MCF 10A (cell line): Measurements from ENCODE around the gene ITIH2. TPM values are rescaled to one million over a fixed set of nuclear protein-coding genes. Genes with fewer than 3 reads are reported as not detected.
A peak's percentile ranks its signal among the peaks of the same experiment; 100 is the strongest.
"Not testable (repeated sequence)": the region's sequence is repeated elsewhere in the genome, so short reads cannot be mapped to it uniquely, and the experiment has no call there.

ENCODE experiments used
- BruUV-seq: library from RNA; stranded (reverse); fragments of 400-500 nt; replicated peaks from 2 replicates; lab custom pipeline; 2021; lab: Mats Ljungman, UMichigan
- CTCF ChIA-PET: fragments of 300-600 bp; sonication (Branson Sonifier 250); formaldehyde crosslinking; extraction: SDS; loops from one replicate; lab custom pipeline; 2021; ENCODE audit warnings: antibody characterized with exemption, inconsistent platforms; lab: Yijun Ruan, JAX
- POLR2A ChIA-PET: fragments of 300-600, 350-650 bp; sonication (Branson Sonifier 250); formaldehyde crosslinking; extraction: SDS; loops from one replicate; lab custom pipeline; 2020; ENCODE audit warnings: antibody characterized with exemption, inconsistent platforms; lab: Yijun Ruan, JAX
- DNase-seq: peaks from one replicate; pipeline ENCODE4 v3.0.0-alpha.2; 2018; ENCODE audit not compliant: unreplicated experiment
- H3K27ac Mint-ChIP-seq: one replicate; pipeline ENCODE4 v1.8.0; 2022; ENCODE audit warnings: mild to moderate bottlenecking, low read depth, mixed read lengths; ENCODE audit not compliant: unreplicated experiment
- H3K27me3 Mint-ChIP-seq: one replicate; pipeline ENCODE4 v1.8.0; 2022; ENCODE audit warnings: mixed read lengths; ENCODE audit not compliant: insufficient read depth, unreplicated experiment
- H3K36me3 Mint-ChIP-seq: one replicate; pipeline ENCODE4 v1.8.0; 2022; ENCODE audit warnings: mild to moderate bottlenecking, moderate library complexity, mixed read lengths; ENCODE audit not compliant: insufficient read depth, unreplicated experiment
- H3K4me1 Mint-ChIP-seq: one replicate; pipeline ENCODE4 v1.8.0; 2022; ENCODE audit warnings: mixed read lengths; ENCODE audit not compliant: insufficient read depth, unreplicated experiment
- H3K4me3 Mint-ChIP-seq: one replicate; pipeline ENCODE4 v1.8.0; 2022; ENCODE audit warnings: mild to moderate bottlenecking, moderate library complexity, mixed read lengths; ENCODE audit not compliant: unreplicated experiment
- H3K9me3 Mint-ChIP-seq: one replicate; pipeline ENCODE4 v1.8.0; 2022; ENCODE audit warnings: mixed read lengths; ENCODE audit not compliant: unreplicated experiment
- intact Hi-C: fragments of 100-400 bp; cut with micrococcal nuclease; formaldehyde crosslinking; loops from 2 replicates; pipeline ENCODE4 v1.14.1; 2022
- total RNA-seq: library from RNA; stranded (reverse); gene quantifications from 2 replicates; pipeline ENCODE4 v1.2.3, GENCODE V29; 2022
- TF ChIP-seq, protein P1 (sequence below): fragments of 200-600 bp; IDR thresholded peaks from one replicate; pipeline ENCODE4 v1.8.0; 2022; ENCODE audit warnings: antibody characterized with exemption, mild to moderate bottlenecking; ENCODE audit not compliant: unreplicated experiment

Gene ITIH2
- total RNA-seq, 1 experiment from 2014 or later, result not detected

DNA sequence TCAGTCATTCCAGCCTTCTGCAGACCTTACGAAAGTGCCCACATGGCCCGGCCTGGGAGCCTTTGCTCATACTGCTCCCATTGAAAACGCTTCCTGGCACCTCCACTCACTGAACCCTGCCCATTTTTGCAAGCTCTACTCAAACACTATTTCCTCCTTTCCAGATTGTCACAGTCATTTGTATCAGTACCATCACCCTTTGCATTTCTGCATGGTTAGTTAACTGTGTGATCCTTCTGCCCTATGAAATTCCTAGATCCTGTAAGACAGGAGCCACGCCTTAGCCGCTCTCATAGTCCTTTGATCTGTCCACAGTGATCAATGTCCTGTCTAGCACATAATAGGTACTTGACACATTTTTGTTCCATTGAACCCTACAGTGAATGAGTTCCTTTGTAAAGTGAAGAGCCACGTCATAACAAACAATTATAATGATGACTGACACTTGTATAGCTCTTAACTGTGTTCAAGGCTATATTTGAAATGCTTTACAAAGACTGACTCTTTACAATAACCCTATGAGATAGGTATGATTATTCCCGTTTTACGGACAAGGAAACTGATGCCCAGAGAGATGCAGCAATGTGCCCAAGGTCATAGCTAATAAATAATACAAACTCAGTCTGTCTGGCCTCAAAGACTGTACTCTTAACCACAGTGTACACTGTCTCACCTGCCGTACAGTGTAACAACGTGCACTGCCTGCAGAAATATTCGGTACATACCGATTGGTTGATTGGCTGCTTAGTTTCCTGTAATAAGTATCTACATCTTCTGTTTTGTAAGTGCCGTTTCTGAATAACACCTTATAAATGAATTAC lies 16.6 kb upstream of the ITIH2 start:
- Mint-ChIP-seq H3K4me1 (peaks cover 12% of the 10 kb centered on the region), H3K9me3 (peaks cover 36% of the 10 kb centered on the region), H3K27ac (no peak overlapping the region), H3K4me3 (no peak overlapping the region), H3K27me3 (peaks cover 9% of the 10 kb centered on the region), H3K36me3 (no peaks in the 10 kb centered on the region)
- TF ChIP-seq, protein P1, sequence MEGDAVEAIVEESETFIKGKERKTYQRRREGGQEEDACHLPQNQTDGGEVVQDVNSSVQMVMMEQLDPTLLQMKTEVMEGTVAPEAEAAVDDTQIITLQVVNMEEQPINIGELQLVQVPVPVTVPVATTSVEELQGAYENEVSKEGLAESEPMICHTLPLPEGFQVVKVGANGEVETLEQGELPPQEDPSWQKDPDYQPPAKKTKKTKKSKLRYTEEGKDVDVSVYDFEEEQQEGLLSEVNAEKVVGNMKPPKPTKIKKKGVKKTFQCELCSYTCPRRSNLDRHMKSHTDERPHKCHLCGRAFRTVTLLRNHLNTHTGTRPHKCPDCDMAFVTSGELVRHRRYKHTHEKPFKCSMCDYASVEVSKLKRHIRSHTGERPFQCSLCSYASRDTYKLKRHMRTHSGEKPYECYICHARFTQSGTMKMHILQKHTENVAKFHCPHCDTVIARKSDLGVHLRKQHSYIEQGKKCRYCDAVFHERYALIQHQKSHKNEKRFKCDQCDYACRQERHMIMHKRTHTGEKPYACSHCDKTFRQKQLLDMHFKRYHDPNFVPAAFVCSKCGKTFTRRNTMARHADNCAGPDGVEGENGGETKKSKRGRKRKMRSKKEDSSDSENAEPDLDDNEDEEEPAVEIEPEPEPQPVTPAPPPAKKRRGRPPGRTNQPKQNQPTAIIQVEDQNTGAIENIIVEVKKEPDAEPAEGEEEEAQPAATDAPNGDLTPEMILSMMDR, result no peak
- BruUV-seq, result no TSS peak
- DNase-seq, result no peak
- CTCF ChIA-PET, result interaction anchor here (0.6 to 5.8 kb wide), 30 partner anchors 10 to 1614 kb away, joined by 3 to 136 read pairs (median 4); no protein-coding TSS in a partner anchor
- POLR2A ChIA-PET, result interaction anchor here (0.7 to 2.2 kb wide), 6 partner anchors 9 to 1263 kb away, joined by 3 to 12 read pairs (median 3); no protein-coding TSS in a partner anchor
- intact Hi-C loops, result loop anchor here (1.0 kb wide), 3 partner anchors 157 to 1615 kb away; no protein-coding TSS in a partner anchor

DNA sequence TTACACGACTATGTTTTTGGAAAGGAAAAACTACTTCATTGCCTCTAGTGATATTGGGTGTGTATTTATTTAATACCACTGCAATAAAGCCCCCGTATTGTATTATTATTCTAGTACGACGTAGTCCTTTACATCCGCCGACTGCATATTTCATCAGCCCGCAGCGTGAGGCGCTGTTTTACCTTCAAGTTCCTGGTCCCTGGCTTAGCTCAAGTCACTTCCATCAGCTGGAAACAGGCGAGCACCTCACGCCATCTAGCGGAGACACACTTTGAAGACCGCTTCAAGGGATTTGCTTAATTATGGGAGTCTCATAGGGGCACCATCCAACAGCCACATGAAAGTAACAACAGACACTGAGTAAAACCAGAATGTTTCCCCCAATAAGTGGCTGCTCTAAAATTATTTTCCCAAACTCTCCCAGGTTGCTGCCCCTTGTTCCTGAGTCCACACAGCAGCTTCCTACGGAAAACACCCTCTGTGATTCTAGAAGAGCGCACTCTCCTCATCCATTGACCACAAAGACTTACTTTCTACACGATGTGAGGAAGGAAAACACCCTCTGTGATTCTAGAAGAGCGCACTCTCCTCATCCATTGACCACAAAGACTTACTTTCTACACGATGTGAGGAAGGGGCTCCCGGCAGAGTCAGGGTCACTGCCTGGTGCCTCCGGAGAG lies 15.7 kb upstream of the ITIH2 start:
- H3K4me1 Mint-ChIP-seq, result peaks cover 12% of the 10 kb centered on the region
- peak; percentile 89 for DNase-seq
- ChIA-PET CTCF (interaction anchor here (0.6 to 5.8 kb wide), 40 partner anchors 9 to 1630 kb away, joined by 3 to 136 read pairs (median 4); no protein-coding TSS in a partner anchor), POLR2A (interaction anchor here (0.7 to 2.2 kb wide), 6 partner anchors 8 to 1263 kb away, joined by 3 to 12 read pairs (median 3); no protein-coding TSS in a partner anchor)
- no peak overlapping the region for H3K27ac Mint-ChIP-seq
- BruUV-seq, result no TSS peak
- H3K27me3 Mint-ChIP-seq, result peaks cover 1% of the 10 kb centered on the region
- no peaks in the 10 kb centered on the region for H3K36me3 Mint-ChIP-seq
- H3K4me3 Mint-ChIP-seq, result no peak overlapping the region
- TF ChIP-seq, protein P1, result peak; percentile 90
- intact Hi-C loops, result loop anchor here (1.0 kb wide), 3 partner anchors 158 to 1614 kb away; no protein-coding TSS in a partner anchor
- peaks cover 29% of the 10 kb centered on the region for H3K9me3 Mint-ChIP-seq

DNA sequence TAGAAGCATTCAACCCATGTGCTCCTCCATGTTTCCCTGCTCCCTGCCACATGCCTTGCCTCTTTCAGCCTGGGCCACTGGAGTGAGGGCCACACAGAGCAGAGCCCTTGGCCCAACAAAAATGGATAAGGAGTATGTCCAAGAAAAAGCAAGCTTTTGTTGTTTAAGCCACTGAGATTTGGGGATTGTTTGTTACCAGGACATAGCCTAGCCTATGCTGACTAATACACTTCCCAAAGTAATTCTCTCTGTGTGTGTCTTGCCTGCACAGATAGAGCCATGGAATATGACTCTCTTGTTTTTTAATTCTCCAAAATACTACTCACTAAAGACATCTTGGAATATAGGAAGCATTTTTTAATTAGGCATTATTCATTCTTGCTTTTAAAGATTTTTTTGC lies 13.5 kb upstream of the ITIH2 start:
- no peak overlapping the region for H3K4me3 Mint-ChIP-seq
- H3K36me3 Mint-ChIP-seq, result no peaks in the 10 kb centered on the region
- BruUV-seq, result no TSS peak
- TF ChIP-seq, protein P1, result no peak
- DNase-seq, result no peak
- no peaks in the 10 kb centered on the region for H3K27me3 Mint-ChIP-seq
- no peak overlapping the region for H3K27ac Mint-ChIP-seq
- intact Hi-C loops, result no loop called here
- CTCF ChIA-PET, result interaction anchor here (4.4 to 5.8 kb wide), 2 partner anchors 158 to 165 kb away, joined by 68 to 136 read pairs; no protein-coding TSS in a partner anchor
- POLR2A ChIA-PET, result no interaction called here
- H3K9me3 Mint-ChIP-seq, result peaks cover 28% of the 10 kb centered on the region
- peaks cover 12% of the 10 kb centered on the region for H3K4me1 Mint-ChIP-seq

DNA sequence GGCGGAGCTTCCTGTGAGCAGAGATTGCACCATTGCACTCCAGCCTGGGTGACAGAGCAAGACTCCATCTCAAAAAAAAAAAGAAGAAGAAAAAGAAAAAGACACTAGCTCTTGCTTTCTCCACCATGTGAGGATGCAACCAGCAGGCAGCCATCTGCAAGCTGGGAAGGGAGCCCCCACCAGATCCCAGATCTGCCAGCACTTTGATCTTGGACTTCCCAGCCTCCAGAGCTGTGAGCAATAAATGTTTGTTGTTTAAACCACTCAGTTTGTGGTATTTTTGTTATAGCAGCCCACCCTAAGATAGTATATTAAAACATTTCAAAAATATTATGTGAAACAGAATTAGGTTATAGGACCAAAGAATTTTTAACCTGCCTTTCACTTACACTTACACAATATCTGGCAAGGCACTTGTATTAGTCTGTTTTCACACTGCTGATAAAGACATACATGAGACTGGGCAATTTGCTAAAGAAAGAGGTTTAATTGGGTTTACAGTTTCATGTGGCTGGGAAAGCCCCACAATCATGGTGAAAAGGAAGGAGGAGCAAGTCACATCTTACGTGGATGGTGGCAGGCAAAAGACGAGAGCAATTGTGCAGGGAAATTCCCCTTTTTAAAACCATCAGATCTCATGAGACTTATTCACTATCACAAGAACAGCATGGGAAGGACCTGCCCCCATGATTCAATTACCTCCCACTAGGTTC lies 12.1 kb upstream of the ITIH2 start:
- CTCF ChIA-PET, result interaction anchor here (1.0 to 1.3 kb wide), 2 partner anchors 166 kb away, joined by 7 read pairs; no protein-coding TSS in a partner anchor
- H3K27ac Mint-ChIP-seq, H3K27me3 Mint-ChIP-seq, POLR2A ChIA-PET, intact Hi-C loops, DNase-seq, H3K4me3 Mint-ChIP-seq, BruUV-seq, H3K36me3 Mint-ChIP-seq: not testable (repeated sequence)
- H3K4me1 Mint-ChIP-seq, result peaks cover 12% of the 10 kb centered on the region
- H3K9me3 Mint-ChIP-seq, result peaks cover 28% of the 10 kb centered on the region

DNA sequence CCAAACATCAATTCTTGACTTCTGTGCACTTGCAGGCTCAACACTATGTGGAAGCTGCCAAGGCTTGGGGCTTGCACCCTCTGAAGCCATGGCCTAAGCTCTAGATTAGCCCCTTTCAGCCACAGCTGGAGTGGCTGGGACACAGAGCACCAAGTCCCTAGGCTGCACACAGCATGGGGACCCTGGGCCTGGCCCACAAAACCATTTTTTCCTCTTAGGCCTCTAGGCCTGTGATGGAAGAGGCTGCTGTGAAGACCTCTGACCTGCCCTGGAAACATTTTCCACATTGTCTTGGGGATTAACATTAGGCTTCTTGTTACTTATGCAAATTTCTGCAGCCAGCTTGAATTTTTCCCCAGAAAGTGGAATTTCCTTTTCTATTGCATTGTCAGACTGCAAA lies 10.7 kb upstream of the ITIH2 start:
- H3K4me3 Mint-ChIP-seq, H3K27me3 Mint-ChIP-seq, POLR2A ChIA-PET, H3K4me1 Mint-ChIP-seq, DNase-seq, BruUV-seq, H3K27ac Mint-ChIP-seq, intact Hi-C loops, H3K36me3 Mint-ChIP-seq: not testable (repeated sequence)
- CTCF ChIA-PET, result interaction anchor here (0.8 to 1.0 kb wide), 2 partner anchors 167 kb away, joined by 3 to 7 read pairs; no protein-coding TSS in a partner anchor
- peaks cover 28% of the 10 kb centered on the region for H3K9me3 Mint-ChIP-seq

DNA sequence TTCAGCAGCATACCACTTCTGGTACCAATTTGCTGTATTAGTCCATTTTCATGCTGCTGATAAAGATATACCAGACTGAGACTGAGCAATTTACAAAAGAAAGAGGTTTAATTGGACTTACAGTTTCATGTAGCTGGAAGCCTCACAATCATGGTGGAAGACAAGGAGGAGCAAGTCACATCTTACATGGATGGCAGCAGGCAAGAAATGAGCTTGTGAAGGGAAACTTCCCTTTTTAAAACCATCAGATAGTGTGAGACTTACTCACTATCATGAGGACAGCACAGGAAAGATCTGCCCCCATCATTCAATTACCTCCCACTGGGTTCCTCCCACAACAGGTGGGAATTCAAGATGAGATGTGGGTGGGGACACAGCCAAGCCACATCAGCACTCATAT lies 9.9 kb upstream of the ITIH2 start:
- H3K4me3 Mint-ChIP-seq, BruUV-seq, H3K27ac Mint-ChIP-seq, H3K27me3 Mint-ChIP-seq, H3K4me1 Mint-ChIP-seq, H3K36me3 Mint-ChIP-seq, POLR2A ChIA-PET, intact Hi-C loops, DNase-seq: not testable (repeated sequence)
- CTCF ChIA-PET, result interaction anchor here (0.8 kb wide), 1 partner anchor 168 kb away, joined by 3 read pairs; no protein-coding TSS in a partner anchor
- peaks cover 28% of the 10 kb centered on the region for H3K9me3 Mint-ChIP-seq
